GM21423 (cell line): ENCODE results near the gene MARK2.

ENCODE experiments used
- ATAC-seq: cut with Tn5 transposase; IDR thresholded peaks from one replicate; pipeline ENCODE4 v1.9.1; 2021; ENCODE audit warnings: mild to moderate bottlenecking, moderate library complexity; ENCODE audit not compliant: unreplicated experiment

Gene MARK2

DNA sequence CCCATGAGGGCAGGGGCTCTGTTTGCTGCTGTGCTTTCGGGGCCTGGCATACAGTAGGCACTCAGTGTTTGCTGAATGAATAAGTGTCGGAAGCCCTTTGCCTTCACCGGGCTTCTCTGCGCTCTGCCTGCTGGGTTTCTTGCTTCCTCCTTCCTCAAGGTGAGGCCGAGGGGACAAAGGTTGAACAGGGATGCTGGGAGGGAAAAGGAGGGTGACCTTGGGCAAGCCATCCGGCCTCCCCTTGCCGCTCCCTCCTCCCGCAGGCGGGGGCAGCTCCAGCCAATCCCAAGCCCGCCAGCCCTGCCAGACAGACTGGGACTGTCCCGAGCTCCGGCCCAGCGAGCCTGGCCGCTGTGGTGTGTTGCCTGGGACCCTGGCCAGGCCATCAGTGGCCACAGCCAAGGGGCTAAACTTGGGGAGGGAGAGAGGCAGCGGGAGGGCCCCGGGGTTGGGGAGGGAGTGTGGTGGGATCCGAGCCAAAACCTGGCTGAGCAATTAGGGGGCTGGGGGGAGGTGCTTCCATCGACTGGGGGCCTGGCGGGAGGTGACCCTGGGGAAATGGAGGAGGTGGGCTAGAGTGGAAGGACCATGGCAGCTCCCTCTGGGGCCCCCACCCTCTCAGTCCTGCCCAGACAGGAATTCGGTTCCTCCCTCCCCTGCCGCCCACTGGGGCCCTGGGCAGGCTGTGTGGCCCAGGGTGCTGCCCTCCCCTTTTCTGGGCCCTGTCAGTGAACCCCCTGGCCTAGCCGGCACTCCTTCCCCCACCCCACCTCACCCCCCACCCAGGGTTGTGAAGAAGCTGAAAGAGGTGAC lies 81.4 kb downstream of the MARK2 start:
- ATAC-seq, result no peak

DNA sequence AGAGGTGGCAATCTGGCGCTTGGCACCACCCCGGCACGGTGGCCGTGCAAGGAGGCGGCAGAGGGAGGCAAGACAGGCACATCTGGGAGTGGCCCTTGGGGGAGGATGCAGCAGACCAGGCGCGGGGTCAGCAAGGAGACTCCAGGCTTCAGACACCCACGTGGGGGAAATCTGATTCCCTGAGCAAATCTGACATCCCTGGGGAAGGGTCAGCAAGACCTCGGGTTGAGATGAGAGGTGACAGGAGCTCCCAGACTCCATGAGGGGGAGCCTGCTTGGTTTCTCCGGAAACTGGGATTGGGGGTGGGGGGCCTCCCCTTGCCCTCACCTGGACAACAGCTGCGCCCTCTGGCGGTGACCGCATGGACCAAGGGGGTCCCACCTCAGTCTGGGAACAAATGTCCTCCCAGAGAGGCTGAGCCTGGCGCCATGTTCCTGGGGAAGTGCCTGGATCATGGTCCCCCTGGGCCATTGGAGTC lies 82.1 kb downstream of the MARK2 start:
- ATAC-seq, result no peak

DNA sequence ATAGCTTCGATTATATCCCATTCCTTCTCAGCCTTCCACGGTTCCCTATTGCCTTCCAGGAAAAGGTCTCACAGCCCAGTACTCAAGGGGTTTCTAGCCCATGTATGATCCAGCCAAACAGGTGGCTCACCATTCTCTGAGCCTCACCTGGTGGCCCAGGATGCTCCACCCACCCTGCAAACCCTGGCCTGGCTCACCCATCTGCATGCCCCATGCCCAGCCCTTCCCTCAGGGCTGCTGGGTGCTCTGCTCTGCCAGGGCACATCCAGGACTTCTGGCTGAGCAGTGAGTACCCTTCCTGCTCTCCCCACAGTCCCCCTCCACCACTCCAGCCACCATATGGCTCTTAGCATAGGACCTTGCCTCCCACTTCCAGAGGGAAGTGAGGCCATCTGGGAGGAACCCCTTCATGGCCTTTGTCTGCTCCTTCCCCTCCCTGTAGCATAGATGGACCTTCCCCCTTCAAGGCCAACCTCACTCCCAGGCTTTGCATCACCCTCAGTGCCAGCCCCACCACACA lies 83.8 kb downstream of the MARK2 start:
- ATAC-seq, result no peak

DNA sequence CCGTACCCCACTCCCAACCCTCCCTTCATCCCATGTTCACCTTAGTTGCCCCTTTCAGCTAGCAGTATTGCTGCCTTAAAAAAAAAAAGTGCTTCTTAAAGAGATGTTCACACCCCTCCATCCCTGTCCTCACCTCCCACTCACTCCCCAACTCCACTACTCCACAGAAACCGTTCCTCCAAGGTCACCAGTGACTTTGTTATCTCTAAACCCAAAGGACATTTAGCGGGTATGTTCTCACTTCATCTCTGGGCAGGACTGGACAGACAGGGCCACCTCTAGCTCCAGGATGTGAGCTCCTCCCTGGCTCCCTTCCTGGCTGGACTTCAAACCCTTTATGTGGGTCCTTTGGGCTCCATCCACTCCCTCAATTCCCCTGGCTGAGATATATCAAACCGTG lies 84.4 kb downstream of the MARK2 start:
- no peak for ATAC-seq

DNA sequence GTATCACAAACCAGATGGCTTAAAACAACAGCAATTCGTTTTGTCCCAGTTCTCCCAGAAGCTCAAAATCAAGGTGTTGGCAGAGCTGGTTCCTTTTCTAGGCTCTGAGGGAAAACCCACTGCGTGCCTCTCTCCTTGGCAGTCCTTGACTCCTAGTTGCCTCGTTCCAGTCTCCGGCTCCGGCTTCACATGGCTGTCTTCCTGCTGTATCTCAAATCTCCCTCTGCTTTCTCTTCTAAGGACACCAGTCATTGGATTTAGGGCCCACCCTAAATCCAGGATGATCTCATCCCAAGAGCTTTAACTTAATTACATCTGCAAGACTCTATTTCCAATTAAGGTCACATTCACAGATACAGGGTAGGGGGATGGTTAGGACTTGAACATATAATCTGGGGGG lies 90.7 kb downstream of the MARK2 start:
- ATAC-seq, result no peak

DNA sequence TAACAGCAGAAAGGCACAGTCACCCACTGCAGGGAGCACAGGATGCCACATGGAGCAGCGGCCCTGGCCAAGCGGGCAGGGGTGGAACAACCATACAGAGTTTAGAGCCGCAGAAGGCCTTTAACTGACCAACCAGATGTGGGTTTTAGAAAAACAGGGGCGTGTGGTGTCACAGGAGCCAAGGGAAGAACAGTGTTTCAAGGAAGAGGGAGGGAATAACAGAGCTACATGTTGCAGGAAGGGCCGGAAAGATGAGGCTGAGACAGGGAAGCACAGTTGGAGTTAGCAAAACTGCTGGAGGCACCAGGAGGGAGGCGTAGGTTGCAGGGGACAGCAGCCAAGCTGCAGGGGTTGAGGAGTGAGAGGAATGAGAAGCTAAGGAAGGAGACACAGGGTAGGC lies 92.1 kb downstream of the MARK2 start:
- ATAC-seq, result no peak

DNA sequence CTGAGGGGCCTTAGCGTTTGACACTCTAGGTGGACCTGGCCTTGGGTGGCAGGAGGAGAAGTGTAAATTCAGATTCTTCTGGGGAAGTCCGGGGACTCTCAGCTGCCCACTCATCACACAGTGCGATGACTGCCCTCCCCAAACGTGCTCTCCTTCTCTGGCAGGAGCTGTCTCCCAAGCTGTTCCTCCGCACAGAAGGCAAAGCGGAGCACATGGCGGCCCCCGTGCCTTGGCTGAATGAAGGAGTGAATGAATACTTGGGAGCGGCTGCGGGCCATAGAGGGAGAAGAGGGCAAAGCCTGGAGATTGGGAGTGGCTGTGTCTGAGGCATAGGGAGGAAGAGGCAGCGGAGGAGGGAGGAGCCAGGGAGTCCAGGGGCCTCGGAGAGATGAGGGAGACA lies 93.0 kb downstream of the MARK2 start:
- no peak for ATAC-seq

DNA sequence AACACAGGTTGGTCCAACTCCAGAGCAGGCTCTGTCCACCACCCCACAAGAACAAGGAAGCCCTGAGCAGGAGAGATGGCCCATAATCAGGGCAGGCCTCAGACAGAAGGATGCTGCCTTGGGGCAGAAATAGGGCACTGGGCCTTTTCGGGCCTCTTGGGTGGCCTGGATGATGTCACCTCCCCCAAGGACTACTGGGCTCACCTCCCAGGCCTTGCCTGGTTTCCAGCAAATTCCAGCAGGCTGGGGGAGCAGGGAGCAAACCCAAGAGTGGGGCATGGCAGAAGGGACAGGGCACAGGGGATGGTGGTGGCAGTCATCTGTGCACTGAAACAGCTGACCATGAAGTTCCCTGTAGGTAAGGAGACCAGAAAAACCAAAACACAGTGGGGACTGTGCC lies 94.5 kb downstream of the MARK2 start:
- ATAC-seq, result no peak

DNA sequence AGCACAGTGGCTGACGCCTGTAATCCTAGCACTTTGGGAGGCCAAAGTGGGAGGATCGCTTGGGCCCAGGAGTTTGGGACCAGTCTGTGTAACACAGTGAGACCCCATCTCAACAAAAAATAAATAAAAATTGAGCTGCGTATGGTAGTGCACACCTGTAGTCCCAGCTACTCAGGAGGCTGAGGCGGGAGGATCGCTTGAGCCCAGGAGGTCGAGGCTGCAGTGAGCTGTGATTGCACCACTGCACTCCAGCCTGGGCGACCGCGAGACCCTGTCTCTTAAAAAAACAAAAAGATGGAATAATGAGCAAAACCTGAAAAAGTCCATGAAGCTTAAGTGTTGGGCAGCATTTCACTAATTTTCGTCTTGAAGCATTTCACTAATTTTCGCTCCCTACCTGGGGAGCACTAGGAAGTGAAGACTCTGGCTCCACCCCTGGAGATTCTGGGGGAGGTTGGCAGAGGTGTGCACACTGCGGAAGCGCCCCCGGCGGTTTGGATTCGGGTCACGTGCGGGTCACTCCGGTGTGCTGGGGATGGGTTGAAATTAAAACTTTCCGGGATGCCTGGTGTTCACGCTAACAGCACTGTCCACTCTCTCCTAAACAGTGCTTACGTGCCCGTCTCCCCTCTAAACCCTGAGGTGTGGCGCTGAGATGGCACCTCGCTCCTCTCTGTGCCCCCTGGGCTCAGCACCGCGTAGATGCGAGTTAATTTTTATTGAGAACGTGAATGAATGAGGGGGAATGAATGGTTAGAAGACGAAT lies 99.0 kb downstream of the MARK2 start:
- peak; percentile 5 for ATAC-seq

DNA sequence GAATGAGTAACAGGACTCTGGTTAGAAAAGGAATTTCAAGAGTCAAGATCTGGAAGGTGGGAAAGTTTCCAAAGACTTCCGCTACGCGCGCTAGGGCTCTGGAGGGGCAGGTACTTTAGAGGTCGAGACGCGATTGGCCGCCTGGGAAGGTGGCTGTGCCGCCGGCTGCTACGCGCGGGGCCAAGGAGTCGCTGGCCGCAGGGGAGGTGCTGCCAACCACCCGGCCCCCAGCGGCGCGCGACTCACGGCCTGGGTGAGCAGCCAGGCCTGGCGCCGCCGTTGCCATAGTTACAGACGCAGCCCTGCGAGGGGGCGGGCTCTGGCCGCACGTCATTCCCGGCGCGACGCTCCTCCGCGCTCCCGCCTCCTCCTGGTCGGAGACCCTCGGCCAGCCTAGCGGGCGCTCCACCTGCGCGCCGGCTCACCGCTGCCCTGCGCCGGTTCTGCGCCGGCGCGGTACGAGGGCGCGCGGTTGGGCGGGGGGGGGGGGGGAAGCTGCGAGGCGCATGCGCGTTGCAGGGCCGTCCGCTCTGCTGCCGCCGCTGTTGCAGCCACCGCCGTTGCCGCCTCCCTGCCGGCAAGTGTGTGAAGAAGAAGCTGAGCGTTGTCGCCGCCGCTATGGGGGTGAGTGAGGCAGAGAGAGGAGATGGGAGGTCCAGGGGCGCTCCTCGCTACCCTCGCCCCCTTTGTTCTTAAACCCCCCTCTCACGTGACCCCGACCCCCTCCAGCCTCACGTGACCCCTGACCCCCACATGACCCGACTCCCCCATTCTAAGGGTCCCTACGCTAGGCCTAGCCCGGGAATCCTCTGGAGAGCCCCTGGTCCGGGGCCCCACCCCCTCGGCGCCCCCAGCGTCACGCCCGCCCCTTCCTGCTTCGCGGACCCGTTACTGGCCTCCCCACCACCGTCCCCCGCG lies 99.8 kb downstream of the MARK2 start, which contains the start of gene NAA40:
NAA40 (plus strand) TSS at position 524 of the 918 bp plus-strand sequence; CDS start at position 619, 95 bp downstream.
- ATAC-seq, result peak; percentile 94

DNA sequence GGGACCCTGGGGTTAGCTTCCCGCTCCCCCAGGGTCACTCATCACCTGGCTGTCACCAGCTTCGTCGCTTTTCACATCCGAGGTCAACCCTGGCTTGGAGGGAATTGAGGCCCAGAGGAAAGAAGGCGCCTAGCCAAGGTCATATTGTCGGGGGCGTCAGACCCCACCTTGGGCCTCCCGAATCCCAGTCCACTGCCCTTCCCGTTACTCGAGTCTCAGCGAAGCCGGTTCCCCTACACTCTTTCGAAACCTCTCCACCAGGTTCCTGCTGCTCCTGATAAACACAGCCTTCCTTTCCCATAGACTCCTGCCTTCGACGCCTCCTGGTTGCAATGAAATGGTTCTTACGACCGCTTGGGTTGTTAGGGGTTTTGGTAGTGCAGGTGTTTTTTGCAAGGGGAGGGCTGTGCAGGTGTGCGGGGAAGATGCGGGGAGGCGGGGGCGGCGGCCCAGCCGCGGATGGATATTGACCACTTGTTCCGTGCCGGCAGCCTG lies 100.5 kb downstream of the MARK2 start:
- no peak for ATAC-seq

DNA sequence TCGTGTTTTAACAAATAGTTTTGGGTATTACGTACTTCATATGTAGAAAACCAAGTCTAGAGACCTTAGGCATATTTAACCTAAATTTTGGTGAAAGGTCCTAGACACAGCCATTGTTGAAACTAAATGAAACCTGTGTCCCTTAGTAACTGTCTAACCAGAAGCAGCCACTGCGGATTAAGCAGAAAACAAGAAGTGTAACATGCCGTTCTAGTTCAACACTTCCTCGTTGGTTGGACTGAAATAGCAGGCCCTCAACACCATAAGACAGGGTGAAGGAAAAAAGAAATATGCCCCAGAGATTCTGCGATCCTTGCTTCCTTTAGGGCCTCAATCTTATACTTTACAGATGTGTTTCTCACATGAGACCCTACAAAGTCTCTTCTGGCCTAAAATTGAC lies 101.9 kb downstream of the MARK2 start:
- no peak for ATAC-seq

DNA sequence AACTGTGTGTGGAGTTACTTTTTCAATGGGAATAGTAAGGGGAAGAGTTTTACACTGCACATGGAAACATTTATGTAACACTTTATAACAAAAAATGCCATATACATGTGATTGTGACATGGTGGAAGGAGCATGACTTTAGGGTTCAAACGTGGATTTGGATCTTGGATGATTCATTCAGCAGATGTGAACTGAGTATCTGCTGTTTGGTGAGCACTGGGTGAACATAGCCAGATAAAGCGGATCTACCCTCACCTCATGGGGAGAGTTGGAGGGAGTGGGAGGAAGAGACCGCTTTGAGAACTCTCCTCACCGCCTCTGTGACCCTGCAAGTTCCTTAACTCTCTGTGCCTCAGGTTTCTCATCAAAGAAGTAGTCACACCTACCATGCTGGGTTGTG lies 103.0 kb downstream of the MARK2 start:
- ATAC-seq, result no peak

DNA sequence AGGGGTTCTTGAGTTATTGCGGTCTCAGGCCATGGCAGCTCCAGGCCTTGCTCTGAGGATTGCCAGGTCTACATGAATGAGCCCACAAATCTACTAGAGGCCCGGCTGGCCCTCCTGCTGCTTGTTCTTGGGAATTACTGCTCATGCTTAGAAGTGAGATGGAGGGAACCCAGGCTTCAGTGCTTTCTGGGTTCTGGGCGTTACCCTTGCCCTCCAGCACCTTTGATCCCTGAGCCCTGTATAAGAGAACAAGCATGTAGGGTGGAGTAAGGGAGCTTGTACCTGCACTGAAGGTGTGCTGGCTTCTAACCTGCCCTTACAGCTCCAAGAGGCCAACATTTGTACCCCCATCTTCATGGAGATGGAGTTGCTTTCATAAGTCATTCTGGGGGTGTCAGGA lies 103.9 kb downstream of the MARK2 start:
- ATAC-seq, result no peak

DNA sequence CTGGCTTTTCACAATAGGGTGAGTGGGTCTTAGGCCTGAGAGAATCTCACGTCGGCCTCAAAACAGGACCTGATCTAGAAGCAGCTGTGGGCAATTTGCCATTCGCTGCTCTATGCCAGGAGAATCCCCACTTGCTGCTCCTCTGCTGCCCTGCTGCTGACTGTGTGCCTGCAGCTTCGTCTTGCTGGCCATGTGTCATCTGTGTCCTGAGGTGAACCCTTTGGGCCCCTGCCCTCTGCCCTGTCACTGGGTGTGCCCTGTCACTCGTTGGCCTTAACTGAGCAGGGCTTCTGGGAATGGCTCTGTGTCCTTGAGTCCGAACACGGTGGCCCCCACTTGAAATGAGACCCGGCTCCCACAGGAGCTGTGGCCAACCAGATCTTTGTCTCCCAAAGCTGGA lies 106.1 kb downstream of the MARK2 start:
- no peak for ATAC-seq

DNA sequence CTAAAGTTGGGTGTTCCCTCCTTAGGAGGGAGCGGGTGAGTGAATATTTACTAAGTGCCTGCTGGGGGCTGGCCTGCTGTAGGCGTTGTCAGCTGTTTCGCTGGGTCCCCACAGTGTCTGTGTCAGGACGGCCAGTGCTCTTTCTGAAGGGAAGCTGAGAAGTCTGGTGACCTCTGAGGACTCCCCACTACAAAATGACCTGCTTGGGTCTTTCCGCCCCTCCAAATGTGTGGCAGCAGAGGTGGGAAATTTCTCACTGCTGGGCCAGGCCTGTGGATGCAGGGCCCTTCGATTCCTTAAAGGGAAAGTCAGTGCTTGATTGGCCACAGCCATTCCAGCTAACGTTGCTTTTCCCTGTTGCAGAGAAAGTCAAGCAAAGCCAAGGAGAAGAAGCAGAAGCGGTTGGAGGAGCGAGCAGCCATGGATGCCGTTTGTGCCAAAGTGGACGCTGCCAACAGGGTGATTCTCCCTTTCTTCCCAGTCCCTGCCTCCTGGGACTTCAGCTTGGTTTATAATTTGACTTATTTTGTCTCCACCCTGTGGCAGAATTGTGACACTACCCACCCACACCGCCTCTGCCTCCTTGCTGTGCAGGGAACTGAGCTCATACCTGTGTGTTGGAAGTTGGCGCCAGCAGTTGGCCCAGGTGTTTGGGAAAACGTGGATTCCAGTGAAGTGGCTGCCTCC lies 106.7 kb downstream of the MARK2 start:
- no peak for ATAC-seq

DNA sequence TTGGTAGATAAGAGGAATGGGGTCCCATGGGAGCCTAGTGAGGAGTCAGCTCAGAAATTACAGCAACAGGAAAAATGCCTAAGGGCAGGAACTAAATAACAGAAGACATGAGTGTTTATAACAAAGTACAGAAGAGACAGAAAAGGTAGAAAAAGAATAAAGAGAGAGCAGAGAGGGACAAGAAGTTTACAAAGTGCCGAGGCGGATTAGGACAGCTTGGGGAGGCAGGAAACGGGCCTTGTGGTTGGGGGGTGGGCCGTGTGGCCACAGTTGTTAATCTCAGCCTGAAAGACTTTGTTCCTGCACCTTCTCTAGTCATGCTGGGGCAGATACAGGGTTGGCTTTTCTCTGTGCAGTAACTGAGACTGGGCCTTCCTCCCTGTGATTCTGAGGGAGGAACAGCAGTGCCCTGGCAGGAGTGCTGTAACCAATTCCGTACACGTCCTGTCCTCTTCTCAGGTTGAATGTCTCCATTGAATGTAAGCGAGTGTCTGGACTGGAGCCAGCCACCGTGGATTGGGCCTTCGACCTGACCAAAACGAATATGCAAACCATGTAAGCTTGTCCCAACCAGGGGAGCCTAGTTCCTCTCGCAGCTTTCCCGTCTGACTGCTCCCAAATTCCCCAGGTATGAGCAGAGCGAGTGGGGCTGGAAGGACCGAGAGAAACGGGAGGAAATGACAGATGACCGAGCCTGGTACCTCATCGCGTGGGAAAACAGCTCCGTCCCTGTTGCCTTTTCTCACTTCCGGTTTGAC lies 113.0 kb downstream of the MARK2 start:
- ATAC-seq, result peak; percentile 56

DNA sequence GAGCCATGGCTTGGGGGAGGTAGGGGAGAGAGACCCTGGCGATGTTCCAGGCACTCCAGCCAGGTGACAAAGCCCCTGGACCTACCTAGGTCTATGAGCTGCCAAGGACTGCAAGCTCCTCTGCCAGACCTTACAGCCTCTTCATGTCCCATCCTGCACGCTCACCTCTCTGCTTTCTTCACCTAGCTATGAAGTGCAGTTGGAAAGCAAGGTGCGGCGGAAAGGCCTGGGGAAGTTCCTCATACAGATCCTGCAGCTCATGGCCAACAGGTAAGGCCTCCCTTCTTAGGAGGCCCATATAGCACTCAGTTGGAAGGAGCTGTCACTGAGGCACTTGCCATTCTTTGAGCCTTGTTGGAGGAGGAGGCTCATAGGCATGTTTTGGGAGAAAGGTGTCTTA lies 113.7 kb downstream of the MARK2 start:
- no peak for ATAC-seq

DNA sequence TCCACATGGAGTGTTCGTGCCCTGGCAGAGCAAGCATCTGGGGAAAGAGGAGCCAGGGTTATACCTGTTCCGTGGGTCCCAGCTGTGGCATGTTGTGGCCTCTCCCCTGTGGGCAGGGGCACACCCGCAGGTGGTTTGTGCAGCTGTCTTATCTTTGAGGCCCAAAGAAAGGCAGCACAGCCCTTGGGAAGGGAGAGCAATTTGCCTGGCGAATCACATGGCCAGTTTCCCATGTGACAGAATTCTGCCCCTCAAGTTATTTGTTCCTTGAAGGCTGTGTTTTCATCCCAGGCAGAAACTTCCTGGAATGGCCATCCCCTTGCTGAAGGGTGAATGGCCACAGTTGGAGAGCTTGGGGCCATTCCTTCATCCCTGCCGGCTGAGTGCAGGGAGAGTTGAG lies 119.1 kb downstream of the MARK2 start:
- no peak for ATAC-seq
